ENCODE data around the gene MAP7D1. TPM values are rescaled to one million over a fixed set of nuclear protein-coding genes. Genes with fewer than 3 reads are reported as not detected.

Gene MAP7D1
- total RNA-seq, 1 experiment from 2014 or later, result 173 TPM

GRCh38 chr1:36164361-36164760, 8.4 kb downstream of the MAP7D1 start:
- ChIA-PET CTCF (no interaction called here), POLR2A (ENCODE audit: unreplicated experiment) (no interaction called here)
- peaks cover 34% of the 10 kb centered on the region for H3K4me1 ChIP-seq (replicated peaks; ENCODE audit: insufficient read depth)
- H3K9me2 ChIP-seq (ENCODE audit: insufficient read depth), result no peaks in the 10 kb centered on the region
- DNase-seq, result no peak
- intact Hi-C loops (cut with micrococcal nuclease; ENCODE audit: unreplicated experiment), result no loop called here
- H3F3A ChIP-seq (ENCODE audit: insufficient read depth, low read depth), result peaks cover 30% of the 10 kb centered on the region; the same call in 1 of the 2 replicates
- H2AFZ ChIP-seq, result no peak overlapping the region
- H3K27me3 ChIP-seq (ENCODE audit: insufficient read depth, low read depth), result no peaks in the 10 kb centered on the region
- H3K4me3 ChIP-seq, result no peak overlapping the region
- no peak overlapping the region for H3K4me2 ChIP-seq
- no peak for TF ChIP-seq CTCF (conservative IDR thresholded peaks at IDR 0.05)
- TF ChIP-seq EZH2 (IDR thresholded peaks at IDR 0.05; ENCODE audit: low read depth), result no peak
- H3K79me2 ChIP-seq (ENCODE audit: low read depth), result peaks cover 85% of the 10 kb centered on the region
- no TSS peak for BruUV-seq (replicated peaks)
- H4K20me1 ChIP-seq (ENCODE audit: insufficient read depth), result peaks cover 6% of the 10 kb centered on the region; the same call in 1 of the 2 replicates
- H3K27ac ChIP-seq, result no peak overlapping the region
- no peaks in the 10 kb centered on the region for H3K9me3 ChIP-seq (ENCODE audit: insufficient read depth, low read depth)
- no peaks in the 10 kb centered on the region for H3K36me3 ChIP-seq (ENCODE audit: low read depth)

DNA sequence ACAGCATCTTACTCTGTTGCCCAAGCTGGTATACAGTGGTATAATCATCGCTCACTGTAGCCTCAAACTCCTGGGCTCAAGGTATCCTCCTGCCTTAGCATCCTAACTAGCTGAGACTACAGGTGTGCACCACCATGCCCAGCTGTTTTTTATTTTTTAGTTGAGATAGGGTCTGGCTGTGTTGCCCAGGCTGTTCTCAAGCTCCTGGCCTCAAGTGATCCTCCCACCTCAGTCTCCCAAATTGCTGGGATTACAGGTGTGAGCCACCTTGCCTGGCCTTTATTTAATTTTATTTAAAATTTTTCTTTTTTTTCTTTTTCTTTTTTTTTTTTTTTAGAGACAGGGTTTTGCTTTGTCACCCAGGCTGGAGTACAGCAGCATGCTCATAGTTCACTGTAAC, 9.2 kb downstream of the MAP7D1 start:
- no TSS peak for BruUV-seq (replicated peaks)
- H2AFZ ChIP-seq, result no peak overlapping the region
- DNase-seq, result no peak
- no peak for TF ChIP-seq EZH2 (IDR thresholded peaks at IDR 0.05; ENCODE audit: low read depth)
- TF ChIP-seq CTCF (conservative IDR thresholded peaks at IDR 0.05), result no peak
- peaks cover 26% of the 10 kb centered on the region; the same call in 1 of the 2 replicates for H3F3A ChIP-seq (ENCODE audit: insufficient read depth, low read depth)
- peaks cover 13% of the 10 kb centered on the region; the same call in 1 of the 2 replicates for H4K20me1 ChIP-seq (ENCODE audit: insufficient read depth)
- POLR2A ChIA-PET (ENCODE audit: unreplicated experiment), result no interaction called here
- no peak overlapping the region for H3K4me2 ChIP-seq
- 0 out of 2 replicates have a peak, but pooled peaks cover 3% of the 10 kb centered on the region for H3K36me3 ChIP-seq (ENCODE audit: low read depth)
- intact Hi-C loops (cut with micrococcal nuclease; ENCODE audit: unreplicated experiment), result no loop called here
- no peak overlapping the region for H3K27ac ChIP-seq
- no peaks in the 10 kb centered on the region for H3K27me3 ChIP-seq (ENCODE audit: insufficient read depth, low read depth)
- H3K9me3 ChIP-seq (ENCODE audit: insufficient read depth, low read depth), result no peaks in the 10 kb centered on the region
- H3K79me2 ChIP-seq (ENCODE audit: low read depth), result peaks cover 80% of the 10 kb centered on the region
- CTCF ChIA-PET, result no interaction called here
- no peak overlapping the region for H3K4me3 ChIP-seq
- H3K4me1 ChIP-seq (replicated peaks; ENCODE audit: insufficient read depth), result peaks cover 26% of the 10 kb centered on the region
- no peaks in the 10 kb centered on the region for H3K9me2 ChIP-seq (ENCODE audit: insufficient read depth)

DNA sequence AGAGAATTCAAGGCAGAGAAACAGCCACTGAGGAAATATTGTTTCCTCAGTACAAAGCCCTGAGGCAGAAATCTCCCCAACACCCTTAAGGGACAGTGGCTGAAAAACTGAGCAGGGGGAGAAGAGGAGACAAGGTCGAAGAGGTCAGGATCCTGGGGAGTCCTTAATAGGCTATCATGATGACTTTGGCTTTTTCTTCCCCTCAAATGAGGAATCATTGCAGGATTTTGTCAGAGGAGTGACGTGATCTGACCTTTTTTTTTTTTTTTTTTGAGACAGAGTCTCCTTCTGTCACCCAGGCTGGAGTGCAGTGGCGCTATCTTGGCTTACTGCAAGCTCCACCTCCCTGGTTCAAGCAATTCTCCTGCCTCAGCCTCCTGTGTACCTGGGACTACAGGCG, 10.2 kb downstream of the MAP7D1 start:
- peaks cover 72% of the 10 kb centered on the region for H3K79me2 ChIP-seq (ENCODE audit: low read depth)

More for the DNA sequence above, 10.2 kb downstream of the MAP7D1 start:
- intact Hi-C loops (cut with micrococcal nuclease; ENCODE audit: unreplicated experiment), result no loop called here
- no peak for DNase-seq
- ChIA-PET POLR2A (ENCODE audit: unreplicated experiment) (no interaction called here), CTCF (no interaction called here)
- H3K9me3 ChIP-seq (ENCODE audit: insufficient read depth, low read depth), result no peaks in the 10 kb centered on the region
- no peak overlapping the region for H2AFZ ChIP-seq
- H3F3A ChIP-seq (ENCODE audit: insufficient read depth, low read depth), result peaks cover 19% of the 10 kb centered on the region; the same call in 1 of the 2 replicates
- no peak overlapping the region for H3K4me3 ChIP-seq
- H3K9me2 ChIP-seq (ENCODE audit: insufficient read depth), result no peaks in the 10 kb centered on the region
- H3K4me1 ChIP-seq (replicated peaks; ENCODE audit: insufficient read depth), result peaks cover 16% of the 10 kb centered on the region
- peaks cover 8% of the 10 kb centered on the region; the same call in 1 of the 2 replicates for H3K36me3 ChIP-seq (ENCODE audit: low read depth)
- H4K20me1 ChIP-seq (ENCODE audit: insufficient read depth), result peaks cover 13% of the 10 kb centered on the region; the same call in 1 of the 2 replicates
- no TSS peak for BruUV-seq (replicated peaks)
- H3K4me2 ChIP-seq, result no peak overlapping the region
- no peak for TF ChIP-seq EZH2 (IDR thresholded peaks at IDR 0.05; ENCODE audit: low read depth)
- TF ChIP-seq CTCF (conservative IDR thresholded peaks at IDR 0.05), result no peak
- no peaks in the 10 kb centered on the region for H3K27me3 ChIP-seq (ENCODE audit: insufficient read depth, low read depth)
- no peak overlapping the region for H3K27ac ChIP-seq

Data from PC-9 (cell line).